ENCODE data around the gene TMEM238L.
A peak's percentile ranks its signal among the peaks of the same experiment; 100 is the strongest.
"Not testable (repeated sequence)": the region's sequence is repeated elsewhere in the genome, so short reads cannot be mapped to it uniquely, and the experiment has no call there.

The TMEM238L gene

GRCh38 chr17:10803830-10804475 lies at the start of gene TMEM238L:
TMEM238L (minus strand) TSS chr17:10804099; CDS start chr17:10803963, 136 bp downstream.
- no peak for DNase-seq (ENCODE audit: low read depth)

- not testable (repeated sequence) for DNase-seq (ENCODE audit: low read depth)
Observed at GRCh38 chr17:10846636-10847035, 42.7 kb upstream of the TMEM238L start.

- no peak for DNase-seq (ENCODE audit: low read depth)
Observed at GRCh38 chr17:10845388-10845751, 41.5 kb upstream of the TMEM238L start.

GRCh38 chr17:10844621-10845387 lies 40.9 kb upstream of the TMEM238L start:
- DNase-seq (ENCODE audit: low read depth), result peak; percentile 35

- no peak for DNase-seq (ENCODE audit: low read depth)
Observed at GRCh38 chr17:10843811-10844210, 39.9 kb upstream of the TMEM238L start.

- no peak for DNase-seq (ENCODE audit: low read depth)
Observed at GRCh38 chr17:10842658-10843057, 38.8 kb upstream of the TMEM238L start.

GRCh38 chr17:10838682-10839081 lies 34.8 kb upstream of the TMEM238L start:
- no peak for DNase-seq (ENCODE audit: low read depth)

GRCh38 chr17:10837921-10838320 lies 34.0 kb upstream of the TMEM238L start, which contains the start of gene PIRT:
PIRT (minus strand) TSS chr17:10838087; CDS start chr17:10825645, 12,442 bp downstream.
- DNase-seq (ENCODE audit: low read depth), result no peak

GRCh38 chr17:10836966-10837590 lies 33.2 kb upstream of the TMEM238L start:
- no peak for DNase-seq (ENCODE audit: low read depth)

- DNase-seq (ENCODE audit: low read depth), result no peak
Observed at GRCh38 chr17:10836145-10836544, 32.2 kb upstream of the TMEM238L start.

- no peak for DNase-seq (ENCODE audit: low read depth)
Observed at GRCh38 chr17:10831696-10832095, 27.8 kb upstream of the TMEM238L start.

GRCh38 chr17:10827898-10828552 lies 24.1 kb upstream of the TMEM238L start:
- no peak for DNase-seq (ENCODE audit: low read depth)

- DNase-seq (ENCODE audit: low read depth), result no peak
Observed at GRCh38 chr17:10824874-10825273, 21.0 kb upstream of the TMEM238L start.

- no peak for DNase-seq (ENCODE audit: low read depth)
Observed at GRCh38 chr17:10821770-10822169, 17.9 kb upstream of the TMEM238L start.

- DNase-seq (ENCODE audit: low read depth), result no peak
Observed at GRCh38 chr17:10821054-10821453, 17.2 kb upstream of the TMEM238L start.

GRCh38 chr17:10815319-10815718 lies 11.4 kb upstream of the TMEM238L start:
- DNase-seq (ENCODE audit: low read depth), result no peak

- DNase-seq (ENCODE audit: low read depth), result no peak
Observed at GRCh38 chr17:10814075-10814474, 10.2 kb upstream of the TMEM238L start.

- no peak for DNase-seq (ENCODE audit: low read depth)
Observed at GRCh38 chr17:10812674-10813073, 8.8 kb upstream of the TMEM238L start.

GRCh38 chr17:10809605-10810004 lies 5.7 kb upstream of the TMEM238L start:
- no peak for DNase-seq (ENCODE audit: low read depth)

- DNase-seq (ENCODE audit: low read depth), result no peak
Observed at GRCh38 chr17:10807704-10808128, 3.8 kb upstream of the TMEM238L start.

GRCh38 chr17:10806545-10807262 lies 2.8 kb upstream of the TMEM238L start:
- DNase-seq (ENCODE audit: low read depth), result no peak

GRCh38 chr17:10805911-10806310 lies 2.0 kb upstream of the TMEM238L start:
- DNase-seq (ENCODE audit: low read depth), result no peak

All from stimulated activated CD8-positive, alpha-beta memory T cell treated with anti-CD3 and anti-CD28 coated beads, Interleukin-15, amount 100 ng/mL, for 1 hour (primary cell).